GM19463 (cell line): ENCODE data around the gene GRIN2A.

Experiments used
- ATAC-seq: cut with Tn5 transposase; IDR thresholded peaks from one replicate; pipeline ENCODE4 v1.9.1; 2021; ENCODE audit warnings: mild to moderate bottlenecking, moderate library complexity; ENCODE audit not compliant: unreplicated experiment

GRIN2A gene

DNA sequence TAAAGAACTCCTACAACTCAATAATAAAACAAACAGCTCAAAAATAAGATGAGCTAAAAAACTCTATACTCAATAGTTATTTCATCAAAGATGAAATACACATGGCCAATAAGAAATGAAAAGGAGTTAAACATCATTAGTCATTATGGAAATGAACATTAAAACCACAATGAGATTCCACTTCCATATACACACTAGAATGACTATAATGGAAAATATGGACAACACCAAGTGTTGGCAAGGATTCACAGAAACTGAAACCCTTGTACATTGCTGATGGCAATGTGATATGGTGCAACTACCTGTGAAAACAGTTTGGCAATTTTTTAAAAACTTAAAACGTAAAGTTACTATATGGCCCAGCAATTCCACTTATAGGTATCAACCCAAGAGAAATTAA, 91.4 kb downstream of the GRIN2A start:
- ATAC-seq = no peak

DNA sequence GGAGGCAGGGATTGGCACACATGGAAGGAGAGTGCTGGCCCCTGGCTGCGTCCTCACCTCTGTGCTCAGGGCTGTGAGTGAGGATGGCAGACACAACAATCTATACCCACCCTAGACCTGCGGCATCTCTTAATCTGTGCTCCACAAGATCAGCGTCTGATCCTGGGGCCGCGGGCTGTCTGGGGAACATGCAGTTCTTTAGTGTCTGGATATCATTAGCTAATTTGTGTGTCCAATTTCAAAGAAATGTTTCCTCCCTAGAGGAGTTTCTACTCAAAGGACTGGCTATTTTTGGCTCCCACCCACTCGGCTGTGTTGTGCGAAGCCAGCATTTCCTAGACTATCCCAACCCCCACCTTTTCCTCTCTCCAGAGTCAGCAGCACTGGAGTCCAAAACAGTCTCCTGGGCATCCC, 93.8 kb downstream of the GRIN2A start:
- ATAC-seq = no peak

DNA sequence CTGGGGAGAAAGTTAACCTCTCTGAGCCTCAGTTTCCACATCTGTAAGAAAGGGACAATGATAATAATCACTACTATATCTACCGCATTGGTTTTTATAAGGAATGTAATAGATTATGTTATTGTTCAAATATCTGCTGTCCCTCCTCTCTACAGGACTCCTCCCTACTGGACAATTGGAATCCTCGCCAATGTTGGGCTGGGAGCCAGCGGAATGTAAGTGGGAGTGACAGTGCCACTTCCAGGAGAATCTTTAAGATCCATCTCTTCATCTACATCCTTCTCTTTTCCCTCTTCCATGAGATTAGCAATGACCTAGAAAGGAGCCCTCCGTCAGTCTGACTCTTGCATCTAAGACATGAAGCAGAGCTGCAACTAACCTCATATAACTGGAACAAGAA, 95.1 kb downstream of the GRIN2A start:
- ATAC-seq = no peak

DNA sequence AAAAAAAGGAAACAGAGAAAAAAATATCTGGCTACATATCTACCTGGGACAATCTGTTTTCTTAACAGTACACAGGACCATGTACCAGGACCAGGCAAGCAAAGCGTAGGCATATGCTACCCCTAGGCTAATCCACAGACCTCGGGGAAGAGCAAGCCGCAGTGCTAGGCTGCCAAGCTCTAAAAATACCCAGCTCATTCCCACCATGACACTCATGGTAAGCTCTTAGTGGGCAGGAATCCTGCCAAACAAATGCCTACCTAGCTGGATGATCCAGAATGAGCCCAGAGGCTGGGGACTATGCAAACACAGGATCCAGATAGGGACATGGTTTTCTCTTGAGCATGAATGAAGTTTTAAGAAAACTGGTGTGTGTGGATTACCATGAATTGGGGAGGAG, 95.6 kb downstream of the GRIN2A start:
- ATAC-seq = no peak

DNA sequence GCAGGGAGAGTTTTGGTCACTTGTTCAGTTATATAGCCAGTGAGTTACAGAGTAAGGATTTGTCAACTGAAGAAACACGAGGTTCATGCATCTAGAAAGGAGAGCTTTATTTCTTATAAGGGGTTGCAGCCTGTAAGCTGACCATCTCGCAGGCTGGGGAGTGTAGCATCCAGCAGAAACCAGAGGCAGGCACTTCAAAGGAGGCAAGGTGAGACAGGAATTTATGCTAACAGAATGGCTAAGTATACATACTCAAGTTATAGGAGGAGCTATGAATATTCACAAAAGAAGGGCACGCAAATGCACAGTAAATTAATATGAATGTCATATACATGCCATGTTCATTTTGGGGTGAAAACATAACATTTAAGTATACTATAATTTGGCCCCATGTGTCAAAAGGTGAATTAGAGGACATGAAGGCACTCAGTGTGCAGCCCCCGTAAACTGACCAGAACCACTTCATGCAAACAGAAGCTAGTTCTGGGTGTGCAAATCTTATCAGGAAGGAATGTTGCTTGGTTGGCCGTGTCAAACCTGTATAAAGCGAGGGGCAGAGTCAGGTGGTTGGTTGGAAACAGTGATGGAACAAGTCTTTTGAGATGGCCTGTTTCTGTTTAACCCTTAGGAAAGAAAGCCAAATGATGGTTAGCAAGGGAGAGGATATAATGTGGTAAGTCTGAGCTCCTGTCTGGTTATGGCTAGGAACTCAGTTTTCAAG, 97.0 kb downstream of the GRIN2A start:
- ATAC-seq = no peak

DNA sequence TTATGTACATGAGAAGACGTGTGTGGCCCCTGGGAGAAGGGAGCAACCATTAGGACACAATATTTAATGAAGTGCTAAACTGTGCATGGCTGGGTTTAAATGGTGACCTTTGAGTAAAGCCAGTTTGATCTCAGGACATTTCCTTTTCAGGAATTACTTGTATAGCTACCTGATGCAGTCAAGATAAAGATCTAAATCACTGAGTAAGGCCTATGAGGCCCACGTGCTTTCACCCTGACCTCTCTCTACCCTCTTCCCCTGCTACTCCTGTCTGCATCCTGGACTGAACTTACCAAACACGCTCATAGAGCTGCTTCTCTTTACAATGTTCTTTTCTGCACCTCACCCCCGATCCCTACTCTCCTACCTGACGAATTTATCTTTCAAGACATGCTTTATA, 98.9 kb downstream of the GRIN2A start:
- no peak for ATAC-seq

DNA sequence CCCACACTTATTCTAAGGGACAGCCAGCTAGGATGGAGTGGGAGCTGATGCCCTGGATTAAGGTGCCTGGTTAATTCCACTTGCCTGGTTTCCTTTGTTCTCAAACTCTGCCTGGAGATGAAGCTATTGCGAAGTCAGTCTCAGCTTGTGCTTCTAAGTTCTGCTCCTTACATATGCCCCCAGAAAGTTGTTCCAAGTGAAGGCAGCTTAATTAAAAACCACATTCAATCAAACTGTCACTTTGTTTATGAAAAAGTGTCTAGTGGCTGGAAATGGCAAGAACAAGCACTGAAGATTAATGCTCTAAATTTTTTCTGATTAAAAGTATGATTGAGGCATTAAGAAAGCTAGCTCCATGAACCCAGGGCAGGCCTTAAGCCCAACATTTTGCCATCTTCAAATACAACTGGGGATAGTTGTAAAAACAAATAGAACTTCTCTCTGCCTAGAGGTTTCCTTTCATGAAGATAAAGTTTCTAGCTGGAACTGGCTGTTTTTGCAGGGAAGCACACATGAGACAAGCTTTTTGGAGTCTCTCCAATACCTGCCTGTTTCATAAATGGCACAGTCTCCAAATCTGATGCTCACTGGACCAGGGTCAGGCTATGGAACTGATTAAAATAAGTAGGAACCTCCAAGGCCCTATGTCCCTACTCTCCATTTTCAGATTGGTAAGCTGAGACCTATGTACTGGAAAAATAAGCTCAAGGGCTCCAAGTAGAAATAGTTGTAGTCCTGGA, 100.9 kb downstream of the GRIN2A start:
- no peak for ATAC-seq

DNA sequence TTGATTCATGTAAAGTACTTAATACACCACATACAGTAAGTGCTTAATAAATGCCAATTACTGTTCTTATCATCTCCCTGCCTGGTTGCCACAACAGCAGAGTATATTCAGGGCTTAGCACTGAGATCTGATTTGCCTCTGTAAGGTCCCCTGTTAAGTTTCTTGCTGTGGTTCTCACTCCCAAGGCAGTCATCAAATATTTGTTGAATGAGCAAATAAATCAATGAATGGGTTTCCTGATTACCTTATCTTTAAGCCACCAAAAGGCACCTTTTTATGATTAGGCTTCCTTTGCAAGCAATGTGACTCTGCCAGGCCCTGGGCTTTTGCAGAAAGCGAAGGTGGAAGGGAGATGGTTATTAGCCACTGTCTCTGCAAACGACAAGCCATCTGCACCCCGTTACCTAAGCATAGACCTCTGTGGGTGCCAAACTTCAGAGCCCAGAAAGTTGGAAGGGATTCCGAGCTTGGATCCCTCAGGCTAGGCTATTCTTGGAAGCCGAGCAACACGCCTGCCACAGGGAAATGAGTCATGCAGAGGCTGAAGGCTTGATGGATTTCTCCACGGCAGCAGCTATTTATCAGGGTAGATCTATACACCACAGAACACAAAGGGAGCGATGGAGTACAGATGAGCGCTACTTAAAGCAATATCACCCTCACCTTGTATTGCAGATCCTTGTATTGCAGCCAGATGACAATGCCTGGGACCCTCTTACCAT, 102.0 kb downstream of the GRIN2A start:
- ATAC-seq = no peak

DNA sequence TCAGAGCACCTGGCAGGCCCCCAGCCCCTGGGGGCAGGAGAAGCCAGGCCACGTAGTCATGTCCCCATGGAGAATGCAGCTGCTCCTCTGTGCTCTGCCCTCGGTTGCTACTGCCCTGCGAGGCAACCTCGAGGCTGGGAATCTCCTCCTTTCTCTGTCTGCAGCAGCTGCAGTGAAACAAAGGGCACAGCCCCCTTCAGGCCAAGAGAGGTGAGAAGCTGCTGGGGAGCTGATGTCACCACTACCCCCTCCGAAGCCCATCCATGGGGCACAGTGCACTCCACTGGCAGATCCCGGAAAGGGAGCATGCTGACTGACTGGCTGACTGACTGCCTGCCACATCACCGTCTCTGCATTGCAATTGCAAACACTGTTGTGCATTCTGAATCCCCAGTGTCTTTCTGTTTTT, 103.7 kb downstream of the GRIN2A start:
- no peak for ATAC-seq

DNA sequence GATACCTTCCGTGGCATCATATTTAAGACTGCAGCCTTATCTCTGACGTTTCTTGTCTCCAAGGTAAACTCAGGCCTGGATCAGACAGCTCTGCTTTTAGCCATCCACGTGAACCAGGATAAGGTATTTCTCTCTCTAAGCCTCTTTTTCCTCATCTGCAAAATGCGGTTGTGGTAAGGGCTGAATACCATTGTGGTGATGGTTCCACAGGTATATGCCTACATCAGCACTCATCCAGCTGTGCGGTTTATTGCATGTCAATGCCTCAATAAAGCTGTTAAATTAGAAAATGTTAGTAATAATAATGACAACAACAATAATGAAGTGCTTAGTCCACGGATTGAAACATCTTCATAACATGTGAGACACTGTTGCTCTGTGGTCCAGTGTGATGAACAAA, 104.4 kb downstream of the GRIN2A start:
- ATAC-seq = no peak

DNA sequence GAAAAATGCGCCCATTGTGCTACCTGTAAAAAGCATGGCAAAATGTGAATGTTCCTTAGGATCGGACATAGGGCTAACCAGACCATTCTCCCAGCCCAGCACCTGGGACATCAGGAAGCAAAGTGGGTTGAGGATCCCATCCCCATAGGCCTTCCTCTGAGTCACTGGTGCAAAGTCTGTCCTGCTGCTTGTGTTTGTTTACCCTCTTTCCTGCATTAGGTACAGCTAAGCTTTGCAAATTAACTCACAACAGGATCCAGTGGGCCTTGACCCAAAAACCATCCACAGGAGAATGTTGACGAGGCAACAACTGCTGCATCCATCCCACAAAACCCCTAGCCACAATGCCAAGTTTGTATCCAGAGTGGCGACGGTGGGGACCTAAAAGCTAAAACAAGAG, 106.2 kb downstream of the GRIN2A start:
- no peak for ATAC-seq

DNA sequence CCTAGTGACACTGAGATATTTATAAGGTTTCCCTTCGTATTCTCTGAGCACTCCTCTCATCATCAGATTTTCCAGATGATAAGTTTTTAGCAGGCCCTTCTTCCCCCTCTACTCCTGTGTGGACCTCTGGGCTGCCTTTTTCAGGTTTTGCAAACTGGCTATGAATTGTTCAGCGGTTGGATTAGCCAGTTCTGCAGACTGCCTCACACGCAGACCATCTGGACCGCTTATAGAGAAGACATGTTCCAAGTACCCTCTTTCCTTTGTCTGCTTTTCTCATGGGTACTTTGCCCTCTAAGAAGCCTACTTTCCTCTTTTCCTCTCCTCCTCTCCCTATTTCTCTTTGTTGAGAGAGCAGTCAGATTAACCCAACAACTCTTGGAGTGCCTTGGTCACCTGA, 111.6 kb downstream of the GRIN2A start:
- ATAC-seq = no peak

DNA sequence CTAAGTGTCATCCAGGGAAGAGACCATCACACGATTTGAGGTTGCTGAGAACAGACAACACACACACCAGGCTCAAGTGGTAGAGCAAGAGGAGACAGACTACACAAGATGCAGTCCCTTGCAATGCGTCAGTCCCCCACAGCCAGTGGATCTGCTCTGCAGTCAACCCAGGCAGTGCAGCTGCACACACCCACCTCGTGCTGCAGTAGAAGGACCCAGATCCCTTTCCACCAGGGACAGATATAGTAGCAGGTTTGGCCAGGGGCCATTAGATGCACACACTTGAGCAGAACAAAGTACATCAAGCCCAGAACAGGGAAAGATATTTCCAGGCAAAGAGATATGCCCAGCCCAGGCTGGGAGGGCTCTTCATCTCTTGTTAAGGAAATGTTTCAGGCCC, 112.9 kb downstream of the GRIN2A start:
- ATAC-seq = no peak

DNA sequence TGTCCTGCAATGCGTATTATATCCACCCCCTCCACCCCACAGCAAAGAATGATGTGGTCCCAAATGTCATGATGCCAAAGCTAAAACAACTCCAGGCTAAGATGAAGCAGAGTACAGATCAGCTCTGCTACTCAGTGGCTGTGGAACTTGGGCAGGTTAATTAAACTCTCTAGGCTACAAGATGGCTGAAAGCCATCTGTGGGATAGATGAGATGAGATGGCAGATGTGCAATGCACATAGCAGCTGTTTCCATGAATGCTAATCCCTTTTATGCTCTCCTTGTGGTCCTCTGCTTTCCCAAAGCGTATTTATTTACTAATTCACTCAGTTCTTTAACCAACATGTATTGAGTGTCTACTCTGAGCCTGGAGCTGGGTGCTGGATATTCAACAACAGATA, 114.4 kb downstream of the GRIN2A start:
- no peak for ATAC-seq

DNA sequence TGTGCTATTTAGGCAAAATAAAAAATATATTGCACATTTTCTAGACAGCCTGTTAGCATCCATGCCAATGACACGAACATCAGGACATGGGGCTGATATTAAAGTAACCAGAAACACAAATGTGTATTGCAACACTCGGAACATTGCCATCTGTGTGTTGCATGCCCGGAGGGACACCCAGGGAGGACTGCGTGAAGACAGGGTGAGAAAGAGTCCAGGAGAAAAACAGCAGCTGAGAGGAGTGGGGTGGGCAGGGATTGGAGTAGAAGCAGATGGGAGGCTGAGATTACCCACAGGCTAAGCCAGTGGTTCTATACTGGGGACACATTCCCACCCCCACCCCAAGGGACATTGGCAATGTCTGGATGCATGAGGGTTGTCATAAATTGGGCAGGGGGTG, 114.8 kb downstream of the GRIN2A start:
- ATAC-seq = no peak

DNA sequence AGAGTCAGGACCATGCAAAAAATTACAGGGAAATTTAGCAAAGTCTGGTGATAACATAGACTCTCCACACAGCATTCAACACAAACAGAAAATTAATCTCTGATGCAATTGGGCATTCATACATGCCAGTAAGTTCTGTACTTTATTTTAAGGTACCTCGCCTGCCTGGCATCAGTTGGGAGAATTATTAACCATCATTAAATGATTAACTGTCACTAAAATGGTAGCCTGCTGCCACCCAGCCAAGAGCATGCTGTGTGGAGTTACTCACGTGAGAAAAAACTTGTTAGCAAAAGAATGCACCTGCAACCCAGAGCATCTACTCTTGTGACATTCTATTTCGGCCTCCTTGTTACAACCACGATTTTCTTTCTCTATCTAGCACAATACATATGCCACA, 117.2 kb downstream of the GRIN2A start:
- ATAC-seq = no peak

DNA sequence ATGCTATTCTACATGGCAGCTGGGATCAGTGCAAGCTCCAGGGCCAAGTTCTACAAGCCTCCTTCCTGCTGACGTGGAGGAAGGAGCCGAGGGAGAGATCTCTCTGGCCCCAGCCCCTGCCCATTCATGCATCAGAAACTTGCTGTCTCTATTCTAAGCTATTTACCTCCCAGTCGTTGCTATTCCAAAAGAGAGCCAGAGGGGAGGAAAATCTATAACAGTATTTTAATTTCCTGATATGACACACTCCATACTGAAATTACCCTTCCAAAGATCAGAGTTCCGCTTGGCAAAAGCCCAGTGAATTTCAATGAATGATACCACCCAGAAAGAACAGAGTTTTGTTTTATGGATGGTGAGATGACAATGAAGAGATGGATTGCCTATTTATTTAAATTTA, 133.4 kb downstream of the GRIN2A start:
- ATAC-seq = no peak

DNA sequence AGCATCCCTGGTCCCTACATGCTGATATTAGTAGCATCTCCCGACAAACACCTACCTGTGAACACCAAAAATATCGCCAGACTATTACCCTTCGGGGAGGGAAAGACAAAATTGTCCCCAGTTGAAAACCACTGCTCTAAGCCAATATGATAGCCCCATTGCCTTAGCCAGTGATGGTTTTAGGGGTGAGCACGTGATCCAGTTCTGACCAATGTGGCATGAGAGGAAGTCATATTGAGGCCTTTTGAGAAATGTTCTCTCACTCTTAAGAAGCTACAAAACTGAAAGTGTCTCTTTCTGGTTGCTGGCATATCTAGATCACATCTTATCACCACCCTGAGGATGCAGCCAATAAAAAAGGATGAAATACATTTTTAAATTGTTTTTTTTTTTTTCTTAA, 136.3 kb downstream of the GRIN2A start:
- ATAC-seq = no peak

DNA sequence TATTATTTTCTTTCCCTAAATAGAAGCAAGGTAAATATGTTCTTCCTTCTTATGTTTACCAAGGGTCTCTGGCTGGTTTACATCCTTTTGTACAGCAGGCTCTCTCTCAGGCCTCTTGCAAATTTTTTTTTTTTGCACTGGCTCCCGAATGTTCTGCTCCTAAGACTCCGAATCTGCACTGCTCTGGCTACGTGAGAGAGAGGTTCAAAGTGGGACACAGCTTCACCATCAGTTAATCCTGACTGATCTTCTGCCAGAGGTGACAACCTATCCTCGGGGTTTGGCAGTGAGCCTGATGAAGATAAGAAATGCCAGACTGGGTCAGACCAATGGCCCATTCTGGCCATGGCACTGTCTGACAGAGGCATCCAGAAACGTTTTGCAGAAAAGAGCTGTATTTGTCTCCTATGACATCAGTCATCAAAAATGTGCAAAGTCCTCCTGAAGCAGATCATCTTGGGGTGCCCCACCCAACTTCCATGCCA, 136.9 kb downstream of the GRIN2A start:
- ATAC-seq = no peak

DNA sequence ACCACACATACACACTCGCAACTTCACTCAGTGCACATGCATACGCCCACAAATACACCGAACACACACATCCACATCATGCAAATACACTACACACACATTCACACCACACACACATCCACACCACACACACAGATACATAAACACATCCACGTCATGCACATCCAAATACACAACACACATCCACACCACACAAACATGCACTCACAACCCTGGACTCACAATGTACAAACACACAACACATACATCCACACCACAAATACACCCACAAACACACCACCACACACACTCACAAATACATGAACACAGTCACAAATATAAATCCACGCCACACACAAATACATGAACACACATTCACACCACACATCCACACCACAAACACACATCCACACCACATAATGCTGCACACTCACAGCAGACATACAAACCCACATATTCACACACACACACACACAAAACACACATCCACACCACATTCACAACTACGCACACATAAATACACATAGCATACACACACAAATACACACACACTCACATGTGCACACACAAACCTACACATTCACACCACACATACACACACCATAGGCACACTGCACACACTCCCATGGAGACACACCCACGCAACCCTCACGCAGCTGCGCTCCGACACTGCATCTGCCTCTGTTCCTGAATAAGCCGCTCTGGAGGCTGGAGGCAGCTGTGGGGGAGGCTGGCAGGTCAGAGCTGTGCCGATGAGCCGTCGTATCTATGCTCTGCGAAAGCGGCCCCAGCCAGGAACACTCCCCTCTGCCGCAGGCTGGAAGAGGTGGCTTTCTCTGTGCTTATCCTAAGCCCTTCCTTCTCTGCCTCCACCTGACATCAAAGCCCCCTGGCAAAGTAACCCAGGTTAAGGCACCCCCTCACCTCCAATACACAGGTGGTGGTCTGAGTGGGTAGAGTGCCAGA, 141.8 kb downstream of the GRIN2A start:
- ATAC-seq = no peak
